ENCODE results near the gene MEGF6. TPM values are rescaled to one million over a fixed set of nuclear protein-coding genes. Genes with fewer than 3 reads are reported as not detected.

MEGF6 gene
- total RNA-seq, 1 experiment from 2014 or later = 32.4 TPM

DNA sequence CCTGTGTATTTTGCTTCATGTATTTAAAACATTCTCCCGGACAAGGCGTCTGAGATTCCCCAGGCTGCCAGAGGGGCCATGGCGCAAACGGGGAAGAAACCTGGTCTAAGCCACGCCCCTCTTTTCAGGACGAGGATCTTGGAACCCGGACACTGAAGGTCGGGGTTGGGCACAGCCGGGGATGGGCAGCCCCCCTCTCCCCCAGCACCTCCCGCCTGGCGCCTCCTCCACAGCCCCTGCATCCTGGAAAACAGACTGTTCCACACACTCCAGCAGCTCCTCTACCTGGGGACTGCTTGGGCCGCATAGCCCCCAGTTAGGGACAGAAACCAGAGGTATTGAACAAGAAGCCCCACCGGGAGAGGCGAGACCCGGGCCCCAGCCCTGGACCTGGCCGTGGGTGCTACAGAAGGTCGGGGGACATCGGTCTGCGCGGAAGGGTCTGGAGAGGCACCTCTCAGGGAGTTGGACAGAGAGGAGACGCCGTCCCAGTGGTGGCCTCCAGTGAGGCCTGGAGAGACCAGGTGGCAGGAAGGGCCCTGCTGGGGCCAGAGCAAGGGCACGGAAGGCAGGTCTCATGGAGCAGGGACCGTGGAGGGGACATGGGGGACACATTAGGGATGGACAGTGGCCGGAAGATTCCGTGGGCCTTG is 46.4 kb upstream of the MEGF6 start:
- H3K9me3 Mint-ChIP-seq (ENCODE audit: low read depth, unreplicated experiment) = no peaks in the 10 kb centered on the region
- no TSS peak for BruUV-seq (replicated peaks)
- intact Hi-C loops (cut with micrococcal nuclease; ENCODE audit: unreplicated experiment) = loop anchor here (10.0 kb wide), 1 partner anchor 67 kb away; no protein-coding TSS in a partner anchor

GRCh38 chr1:3657096-3657475 is 45.8 kb upstream of the MEGF6 start:
- DNase-seq = no peak
- TF ChIP-seq, protein P1, sequence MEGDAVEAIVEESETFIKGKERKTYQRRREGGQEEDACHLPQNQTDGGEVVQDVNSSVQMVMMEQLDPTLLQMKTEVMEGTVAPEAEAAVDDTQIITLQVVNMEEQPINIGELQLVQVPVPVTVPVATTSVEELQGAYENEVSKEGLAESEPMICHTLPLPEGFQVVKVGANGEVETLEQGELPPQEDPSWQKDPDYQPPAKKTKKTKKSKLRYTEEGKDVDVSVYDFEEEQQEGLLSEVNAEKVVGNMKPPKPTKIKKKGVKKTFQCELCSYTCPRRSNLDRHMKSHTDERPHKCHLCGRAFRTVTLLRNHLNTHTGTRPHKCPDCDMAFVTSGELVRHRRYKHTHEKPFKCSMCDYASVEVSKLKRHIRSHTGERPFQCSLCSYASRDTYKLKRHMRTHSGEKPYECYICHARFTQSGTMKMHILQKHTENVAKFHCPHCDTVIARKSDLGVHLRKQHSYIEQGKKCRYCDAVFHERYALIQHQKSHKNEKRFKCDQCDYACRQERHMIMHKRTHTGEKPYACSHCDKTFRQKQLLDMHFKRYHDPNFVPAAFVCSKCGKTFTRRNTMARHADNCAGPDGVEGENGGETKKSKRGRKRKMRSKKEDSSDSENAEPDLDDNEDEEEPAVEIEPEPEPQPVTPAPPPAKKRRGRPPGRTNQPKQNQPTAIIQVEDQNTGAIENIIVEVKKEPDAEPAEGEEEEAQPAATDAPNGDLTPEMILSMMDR (IDR thresholded peaks at IDR 0.05; ENCODE audit: unreplicated experiment) = no peak
- Mint-ChIP-seq H3K36me3 (ENCODE audit: insufficient read depth, unreplicated experiment) (no peaks in the 10 kb centered on the region), H3K4me1 (ENCODE audit: low read depth, unreplicated experiment) (no peaks in the 10 kb centered on the region), H3K4me3 (ENCODE audit: low read depth, unreplicated experiment) (no peak overlapping the region), H3K27me3 (ENCODE audit: unreplicated experiment) (peaks cover 57% of the 10 kb centered on the region), H3K27ac (ENCODE audit: unreplicated experiment) (no peak overlapping the region), H3K9me3 (ENCODE audit: low read depth, unreplicated experiment) (no peaks in the 10 kb centered on the region)
- intact Hi-C loops (cut with micrococcal nuclease; ENCODE audit: unreplicated experiment) = loop anchor here (10.0 kb wide), 1 partner anchor 68 kb away; no protein-coding TSS in a partner anchor
- CTCF ChIA-PET = no interaction called here
- no TSS peak for BruUV-seq (replicated peaks)

More for the DNA sequence above, 46.4 kb upstream of the MEGF6 start:
- Mint-ChIP-seq H3K27me3 (ENCODE audit: unreplicated experiment) (peaks cover 57% of the 10 kb centered on the region), H3K4me1 (ENCODE audit: low read depth, unreplicated experiment) (no peaks in the 10 kb centered on the region), H3K4me3 (ENCODE audit: low read depth, unreplicated experiment) (no peak overlapping the region), H3K36me3 (ENCODE audit: insufficient read depth, unreplicated experiment) (no peaks in the 10 kb centered on the region), H3K27ac (ENCODE audit: unreplicated experiment) (no peak overlapping the region)
- DNase-seq = no peak
- TF ChIP-seq, protein P1 (IDR thresholded peaks at IDR 0.05; ENCODE audit: unreplicated experiment) = no peak
- CTCF ChIA-PET = no interaction called here

DNA sequence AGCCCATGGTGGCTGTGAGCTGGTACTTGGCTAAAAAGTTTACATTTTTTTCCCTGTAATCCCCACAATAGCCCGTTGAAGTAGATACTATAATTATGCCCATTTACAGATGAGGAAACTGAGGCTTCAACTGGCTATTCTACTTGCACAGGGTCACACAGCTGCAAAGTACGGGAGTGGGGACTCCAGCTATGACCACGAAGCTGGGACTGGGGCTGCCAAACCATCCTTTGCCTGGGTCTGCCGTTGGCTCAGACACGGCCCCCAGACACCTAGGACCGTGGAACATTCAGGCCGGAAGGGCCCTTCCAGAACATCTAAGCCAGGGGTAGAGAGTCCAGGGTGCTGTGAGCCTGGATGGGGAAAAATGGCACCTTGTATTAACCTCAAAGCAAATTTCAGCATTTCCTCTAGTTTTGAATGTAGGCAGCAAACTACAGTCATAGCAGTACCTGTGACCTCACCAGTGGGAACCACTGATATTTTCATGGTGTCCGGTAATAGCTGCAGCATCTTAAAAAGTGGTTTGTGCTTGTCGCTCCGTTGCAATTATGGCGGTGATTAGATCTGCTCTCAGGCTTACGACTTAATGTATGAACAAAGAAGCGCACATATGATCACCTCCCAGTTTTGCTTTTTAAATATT is 45.3 kb upstream of the MEGF6 start:
- DNase-seq = no peak
- H3K27ac Mint-ChIP-seq (ENCODE audit: unreplicated experiment) = no peak overlapping the region
- BruUV-seq (replicated peaks) = no TSS peak
- CTCF ChIA-PET = no interaction called here
- H3K9me3 Mint-ChIP-seq (ENCODE audit: low read depth, unreplicated experiment) = no peaks in the 10 kb centered on the region
- no peak overlapping the region for H3K4me3 Mint-ChIP-seq (ENCODE audit: low read depth, unreplicated experiment)
- H3K4me1 Mint-ChIP-seq (ENCODE audit: low read depth, unreplicated experiment) = no peaks in the 10 kb centered on the region
- H3K36me3 Mint-ChIP-seq (ENCODE audit: insufficient read depth, unreplicated experiment) = no peaks in the 10 kb centered on the region
- intact Hi-C loops (cut with micrococcal nuclease; ENCODE audit: unreplicated experiment) = loop anchor here (10.0 kb wide), 1 partner anchor 68 kb away; no protein-coding TSS in a partner anchor
- H3K27me3 Mint-ChIP-seq (ENCODE audit: unreplicated experiment) = peaks cover 58% of the 10 kb centered on the region
- TF ChIP-seq, protein P1 (IDR thresholded peaks at IDR 0.05; ENCODE audit: unreplicated experiment) = no peak

GRCh38 chr1:3654549-3655281 is 43.4 kb upstream of the MEGF6 start:
- no peak for DNase-seq
- Mint-ChIP-seq H3K4me1 (ENCODE audit: low read depth, unreplicated experiment) (no peaks in the 10 kb centered on the region), H3K9me3 (ENCODE audit: low read depth, unreplicated experiment) (no peaks in the 10 kb centered on the region), H3K27ac (ENCODE audit: unreplicated experiment) (no peak overlapping the region), H3K36me3 (ENCODE audit: insufficient read depth, unreplicated experiment) (peaks cover 4% of the 10 kb centered on the region), H3K27me3 (ENCODE audit: unreplicated experiment) (peaks cover 69% of the 10 kb centered on the region), H3K4me3 (ENCODE audit: low read depth, unreplicated experiment) (no peak overlapping the region)
- intact Hi-C loops (cut with micrococcal nuclease; ENCODE audit: unreplicated experiment) = loop anchor here (10.0 kb wide), 1 partner anchor 70 kb away; no protein-coding TSS in a partner anchor
- TF ChIP-seq, protein P1 (IDR thresholded peaks at IDR 0.05; ENCODE audit: unreplicated experiment) = no peak
- CTCF ChIA-PET = no interaction called here
- no TSS peak for BruUV-seq (replicated peaks)

Measured in Calu3 (cell line).